ENCODE measurements around the gene RYR2.
"Not testable (repeated sequence)": the region's sequence is repeated elsewhere in the genome, so short reads cannot be mapped to it uniquely, and the experiment has no call there.

The RYR2 gene

DNA sequence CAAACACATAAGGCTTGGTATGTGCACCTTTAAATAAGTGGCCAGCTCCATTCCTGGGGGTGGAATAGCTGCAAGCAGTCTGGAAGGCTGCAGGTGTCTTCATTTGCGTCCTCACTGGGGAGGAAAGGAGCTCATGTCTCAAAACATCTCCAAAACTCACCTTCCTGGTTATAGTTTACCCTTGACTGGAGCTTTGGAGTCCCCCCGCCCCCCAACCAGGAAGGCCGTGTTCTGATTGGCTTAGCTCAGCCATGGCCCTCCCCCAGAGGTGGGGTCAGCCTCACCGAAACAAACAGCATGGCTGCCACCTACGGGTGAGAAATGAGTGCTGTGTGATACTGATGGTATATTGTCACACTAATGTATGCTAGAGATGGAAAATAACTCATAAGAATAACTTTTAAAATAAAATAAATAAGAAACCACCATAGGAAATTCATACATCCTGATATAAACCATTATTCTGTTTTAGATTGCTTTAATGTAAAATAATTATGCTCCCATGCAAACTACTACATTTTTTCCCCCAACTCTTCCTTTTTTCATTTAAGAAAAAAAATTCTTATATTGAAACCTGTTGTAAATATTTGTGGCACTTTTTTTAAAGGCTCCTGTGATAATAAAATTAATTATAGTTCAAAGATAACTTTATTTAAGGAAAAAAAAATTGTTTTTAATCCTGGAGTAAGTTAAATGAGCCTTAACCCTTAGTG is 757.9 kb downstream of the RYR2 start:
- no peak for DNase-seq (ENCODE audit: low read depth)

GRCh38 chr1:237804516-237804915 is 762.5 kb downstream of the RYR2 start:
- no peak for DNase-seq (ENCODE audit: low read depth)

- no peak for DNase-seq (ENCODE audit: low read depth)
Observed at GRCh38 chr1:237809099-237809498, 767.1 kb downstream of the RYR2 start.

DNA sequence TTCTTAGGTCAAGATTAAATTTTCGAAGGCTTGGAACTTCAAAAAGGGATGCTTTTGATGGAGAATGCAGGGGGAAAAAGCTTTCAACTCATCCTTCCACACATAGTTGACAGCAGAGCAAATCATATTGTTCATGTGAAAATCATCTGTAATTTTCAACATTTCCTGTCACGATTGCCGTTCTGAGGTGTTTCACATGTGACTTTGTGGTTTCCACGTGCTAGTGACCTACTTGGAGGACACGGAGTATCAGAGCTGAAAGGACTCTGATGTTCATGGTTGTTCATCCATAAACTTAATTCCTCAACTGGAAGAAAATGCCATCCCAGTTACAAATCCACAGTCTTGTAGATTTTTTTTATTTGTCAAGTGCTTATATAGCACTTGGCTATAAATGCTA is 769.6 kb downstream of the RYR2 start:
- no peak for DNase-seq (ENCODE audit: low read depth)

GRCh38 chr1:237812061-237812460 is 770.1 kb downstream of the RYR2 start:
- no peak for DNase-seq (ENCODE audit: low read depth)

DNA sequence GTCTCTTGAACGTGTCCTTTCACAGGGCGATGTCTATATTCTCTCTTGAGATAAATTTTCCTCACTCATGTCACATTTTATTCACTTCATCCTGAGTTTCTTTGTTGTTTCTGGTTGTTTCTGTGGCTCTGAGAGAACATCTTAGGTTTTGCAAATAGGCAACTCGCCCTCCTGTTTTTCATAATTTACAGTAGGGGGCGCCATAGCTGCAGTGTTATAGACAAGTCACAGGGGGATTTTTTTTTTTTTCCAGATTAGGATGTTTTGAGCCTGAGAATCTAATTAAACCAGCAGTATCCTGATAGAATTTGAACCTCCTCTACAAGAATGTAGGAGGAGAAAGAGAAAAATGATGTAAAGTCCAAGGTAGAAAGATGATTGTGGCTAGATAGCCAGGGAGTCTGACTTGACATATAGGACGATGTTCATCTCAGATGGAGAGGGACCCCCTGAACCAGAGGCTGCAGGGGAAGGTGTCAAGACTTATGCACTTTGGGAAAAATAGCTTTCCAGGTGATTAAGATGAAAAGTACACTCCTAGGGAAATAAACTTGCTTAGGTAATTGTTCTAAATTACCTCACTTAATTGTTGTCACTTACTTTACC is 772.4 kb downstream of the RYR2 start:
- DNase-seq (ENCODE audit: low read depth) = no peak

- no peak for DNase-seq (ENCODE audit: low read depth)
Observed at GRCh38 chr1:237817277-237817676, 775.3 kb downstream of the RYR2 start.

GRCh38 chr1:237820634-237821033 is 778.6 kb downstream of the RYR2 start:
- not testable (repeated sequence) for DNase-seq (ENCODE audit: low read depth)

DNA sequence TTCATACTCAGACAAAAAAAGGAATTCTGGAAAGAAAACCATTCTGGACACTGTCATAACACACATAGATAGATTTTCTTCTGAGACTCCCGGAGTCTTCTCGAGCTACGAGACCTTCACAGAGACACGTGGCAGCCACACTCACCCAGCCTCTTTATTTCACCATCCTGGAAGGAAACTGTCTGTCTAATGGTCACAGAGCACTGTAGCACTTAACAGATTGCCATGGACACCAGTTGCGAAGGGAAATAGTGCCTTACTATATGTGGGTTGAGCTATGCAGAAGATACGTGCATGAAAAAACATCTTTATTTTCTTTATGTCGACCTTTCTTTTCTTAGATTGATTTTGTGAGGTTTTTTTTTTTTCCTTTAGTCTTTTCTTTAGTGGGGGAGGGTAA is 790.9 kb downstream of the RYR2 start:
- no peak for DNase-seq (ENCODE audit: low read depth)

- DNase-seq (ENCODE audit: low read depth) = no peak
Observed at GRCh38 chr1:237834048-237834447, 792.1 kb downstream of the RYR2 start.

DNA sequence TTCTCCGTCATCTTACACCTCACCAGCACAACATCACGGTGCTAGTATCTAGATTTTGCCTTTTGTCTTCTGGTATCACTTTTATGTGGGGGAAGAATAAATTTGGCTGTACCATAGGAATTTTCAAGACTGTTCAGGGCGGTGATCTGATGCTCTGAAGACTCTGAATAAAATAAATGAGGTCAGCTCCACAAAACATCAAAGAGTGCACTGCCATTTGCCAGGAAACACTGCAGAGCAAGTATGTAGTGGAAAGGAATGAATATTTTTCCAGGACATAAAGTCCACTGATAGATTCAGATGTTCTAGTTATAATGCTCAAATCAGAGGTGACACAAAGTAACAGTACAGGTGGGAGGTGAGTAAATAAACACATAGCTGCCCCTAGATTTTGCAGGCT is 792.5 kb downstream of the RYR2 start:
- DNase-seq (ENCODE audit: low read depth) = no peak

GRCh38 chr1:237838320-237838719 is 796.3 kb downstream of the RYR2 start:
- DNase-seq (ENCODE audit: low read depth) = no peak

DNA sequence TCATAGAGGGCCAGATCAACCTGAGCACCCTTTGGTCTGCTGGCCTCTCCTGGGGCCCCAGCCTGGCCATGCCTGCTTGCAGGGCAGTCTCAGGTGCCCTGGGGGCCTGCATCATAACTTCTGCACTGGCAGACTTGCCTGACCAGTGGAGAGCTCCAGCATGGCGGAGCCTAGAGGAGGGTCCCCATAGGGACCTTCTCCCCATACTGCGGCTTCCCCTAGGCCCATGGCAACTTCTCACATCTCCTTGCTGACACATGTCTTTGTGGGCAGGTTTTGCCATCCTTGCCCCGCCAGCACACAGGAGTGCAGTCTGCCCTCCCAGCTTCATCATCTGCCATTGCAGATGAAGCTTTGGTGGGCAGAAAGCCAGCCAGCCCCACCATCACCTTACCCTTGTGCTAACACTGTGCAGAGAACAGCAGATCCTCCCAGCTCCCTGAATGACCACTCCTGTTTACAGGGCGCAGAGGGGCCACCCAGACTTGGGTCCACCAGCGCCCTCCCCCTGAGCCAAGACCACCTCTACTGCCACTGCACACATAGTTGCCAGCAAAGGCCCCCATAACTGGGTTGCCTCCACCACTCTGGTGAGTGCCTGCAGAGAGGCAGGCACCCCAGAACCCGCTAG is 797.0 kb downstream of the RYR2 start:
- no peak for DNase-seq (ENCODE audit: low read depth)

GRCh38 chr1:237841485-237841884 is 799.5 kb downstream of the RYR2 start:
- DNase-seq (ENCODE audit: low read depth) = no peak

- DNase-seq (ENCODE audit: low read depth) = not testable (repeated sequence)
Observed at GRCh38 chr1:237843516-237843915, 801.5 kb downstream of the RYR2 start.

- no peak for DNase-seq (ENCODE audit: low read depth)
Observed at GRCh38 chr1:237851210-237851845, 809.3 kb downstream of the RYR2 start.

GRCh38 chr1:237852342-237852741 is 810.4 kb downstream of the RYR2 start:
- DNase-seq (ENCODE audit: low read depth) = no peak

DNA sequence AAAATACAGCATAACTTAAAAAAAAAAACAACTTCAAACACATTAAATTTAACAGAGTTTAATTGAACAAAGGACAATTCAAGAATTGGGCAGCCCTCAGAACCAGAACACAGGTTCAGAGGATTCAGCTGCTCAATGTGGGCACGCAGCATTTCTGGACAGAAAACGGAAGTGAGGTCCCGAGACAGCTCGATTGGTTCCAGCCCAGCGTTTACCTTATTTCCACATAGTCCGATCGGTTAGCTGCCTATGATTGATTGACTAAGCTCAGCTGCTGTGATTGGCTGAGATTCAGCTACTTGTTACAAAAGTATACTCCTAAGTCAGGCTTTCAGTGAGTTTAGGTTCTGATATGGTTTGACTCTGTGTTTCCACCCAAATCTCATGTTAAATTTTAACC is 815.5 kb downstream of the RYR2 start:
- no peak for DNase-seq (ENCODE audit: low read depth)

DNA sequence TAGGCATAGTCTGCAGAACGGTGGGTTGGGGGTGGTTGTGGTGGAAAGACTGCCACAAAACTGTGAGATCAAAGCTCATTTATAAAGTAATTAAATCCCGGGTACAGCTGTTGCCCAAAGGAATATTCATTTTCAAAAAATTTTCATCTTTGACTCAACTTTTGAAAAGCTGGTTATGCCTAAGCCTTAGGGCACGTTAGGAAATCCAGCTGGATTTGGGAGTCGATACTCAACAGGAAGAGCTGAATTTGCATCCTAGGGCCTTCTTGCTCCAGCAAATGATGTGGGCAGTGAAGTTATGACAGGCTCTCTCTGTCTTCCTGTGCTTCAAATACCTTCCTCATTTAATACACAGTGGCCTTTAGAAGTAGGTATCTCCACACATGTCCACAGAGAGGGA is 817.0 kb downstream of the RYR2 start:
- DNase-seq (ENCODE audit: low read depth) = no peak

GRCh38 chr1:237861944-237862343 is 820.0 kb downstream of the RYR2 start:
- no peak for DNase-seq (ENCODE audit: low read depth)

GRCh38 chr1:237863234-237863633 is 821.2 kb downstream of the RYR2 start:
- no peak for DNase-seq (ENCODE audit: low read depth)

GRCh38 chr1:237864338-237865244 is 822.6 kb downstream of the RYR2 start:
- DNase-seq (ENCODE audit: low read depth) = no peak
